Right lobe of liver (tissue), 6 donors: ENCODE data around the gene GNAT3. TPM values are rescaled to one million over a fixed set of nuclear protein-coding genes. Genes with fewer than 3 reads are reported as not detected.
A peak's percentile ranks its signal among the peaks of the same experiment; 100 is the strongest.

Experiments
- ATAC-seq, 4 donors: fragments of 200-7000 bp; cut with Tn5 transposase; one replicate each; pipeline ENCODE4 v1.9.1; 2020; ENCODE audit warnings: mild to moderate bottlenecking in 4 of 4, moderate library complexity in 4 of 4
- DNase-seq, 3 donors: peaks; one replicate each; pipeline ENCODE4 v3.0.0-alpha.2; 2020
- H3K27ac ChIP-seq, 3 donors: fragments of 200-600 bp; one replicate each; pipeline ENCODE4 v1.8.0; 2022
- H3K27me3 ChIP-seq, 2 donors: fragments of 200-600 bp; one replicate each; pipeline ENCODE4 v1.8.0; 2022
- H3K36me3 ChIP-seq, 4 donors: fragments of 200-600 bp; sonication (generic) in 1 of 4; one replicate each; pipeline versions ENCODE4 v1.5.1 to v1.8.0; 2017 to 2022; ENCODE audit warnings: control low read depth in 1 of 4
- H3K4me1 ChIP-seq, 4 donors: fragments of 200-600 bp; sonication (generic) in 1 of 4; one replicate each; pipeline versions ENCODE4 v1.5.1 to v1.8.0; 2017 to 2022; ENCODE audit warnings: control low read depth in 1 of 4
- H3K4me3 ChIP-seq, 3 donors: fragments of 200-600 bp; one replicate each; pipeline ENCODE4 v1.8.0; 2022
- H3K9me3 ChIP-seq, 4 donors: fragments of 200-600 bp; sonication (generic) in 1 of 4; one replicate each; pipeline versions ENCODE4 v1.5.1 to v1.8.0; 2017 to 2022; ENCODE audit warnings: control low read depth in 1 of 4
- CTCF ChIP-seq, 4 donors: fragments of 200-600 bp in 3 of 4; fragments of 450-650 bp in 1 of 4; IDR thresholded peaks; one replicate each; pipeline versions ENCODE4 v1.5.1 to v1.8.0; 2016 to 2022; ENCODE audit warnings: antibody characterized with exemption in 4 of 4, mild to moderate bottlenecking in 2 of 4
- POLR2A ChIP-seq: fragments of 450-650 bp; IDR thresholded peaks from one replicate; pipeline ENCODE4 v1.6.1; 2017; ENCODE audit warnings: antibody characterized with exemption, mild to moderate bottlenecking
- WGBS: methylation state at CpG from one replicate; pipeline ENCODE4 v1.1.6; 2018; ENCODE audit warnings: low coverage, low lambda C conversion rate; ENCODE audit not compliant: insufficient coverage; ENCODE audit errors: missing lambda C conversion rate; 5-methylcytosine and 5-hydroxymethylcytosine counted together
- intact Hi-C, 2 donors: fragments of 100-400 bp; cut with DNase I; formaldehyde crosslinking; loops; one replicate each; pipeline versions ENCODE4 v1.11.2 to v1.14.1; 2022
- total RNA-seq, 6 experiments: library from RNA; depleted of rRNA in 2 of 6; stranded (reverse); fragments of >200 nt in 2 of 6; fragmentation: NEBNext Ultra II Directional in 3 of 6; extraction: Animal tissue kit (Norgen Biotek cat#: 25700) in 3 of 6; gene quantifications; one replicate each; pipeline versions ENCODE4 v1.1.0 to v1.2.4, GENCODE V29; 2016 to 2023
- donor health status: DM: no; HTN: yes; CAD: no.
- donor health status: DM: no; HTN: no; CAD: no.
- donor health status: DM: no; HTN: no; CAD: no.
- donor health status: DM: no; HTN: yes; CAD: no.
- donor health status: DM: no; HTN: yes; CAD: no.

The GNAT3 gene
- total RNA-seq, 6 experiments from 2014 or later: not detected

- H3K27me3 ChIP-seq: no peaks in the 10 kb centered on the region
- H3K4me1 ChIP-seq: no peaks in the 10 kb centered on the region
- no peak for TF ChIP-seq CTCF (IDR thresholded peaks at IDR 0.05)
- no peaks in the 10 kb centered on the region for H3K36me3 ChIP-seq
- no peaks in the 10 kb centered on the region for H3K9me3 ChIP-seq
- ATAC-seq: peak; percentile 37 to 82 (median 50)
- intact Hi-C loops: no loop called here
- DNase-seq: peak in 1 of 3 donors; percentile 26
- 78% methylated on average over 1 of the region's 1 CpG for WGBS
- H3K4me3 ChIP-seq: no peak overlapping the region
- H3K27ac ChIP-seq: no peak overlapping the region
Measured at GRCh38 chr7:80499350-80499953, 12.4 kb downstream of the GNAT3 start.

GRCh38 chr7:80498481-80499349, 13.1 kb downstream of the GNAT3 start:
- DNase-seq (no peak), ATAC-seq (peak in 1 of 4 donors; percentile 18)
- no peaks in the 10 kb centered on the region for H3K4me1 ChIP-seq
- no peaks in the 10 kb centered on the region for H3K9me3 ChIP-seq
- H3K4me3 ChIP-seq: no peak overlapping the region
- no peak overlapping the region for H3K27ac ChIP-seq
- 72% methylated on average over 4 of the region's 4 CpGs for WGBS
- H3K36me3 ChIP-seq: no peaks in the 10 kb centered on the region
- H3K27me3 ChIP-seq: no peaks in the 10 kb centered on the region
- TF ChIP-seq CTCF (IDR thresholded peaks at IDR 0.05): no peak
- TF ChIP-seq POLR2A: no peak
- intact Hi-C loops: no loop called here

- no peaks in the 10 kb centered on the region for H3K36me3 ChIP-seq
- no peak overlapping the region for H3K27ac ChIP-seq
- TF ChIP-seq POLR2A (no peak), CTCF (IDR thresholded peaks at IDR 0.05) (no peak)
- ATAC-seq (no peak), DNase-seq (no peak)
- intact Hi-C loops: no loop called here
- WGBS: 77% methylated on average over 3 of the region's 3 CpGs
- no peaks in the 10 kb centered on the region for H3K4me1 ChIP-seq
- no peak overlapping the region for H3K4me3 ChIP-seq
- H3K27me3 ChIP-seq: no peaks in the 10 kb centered on the region
- no peaks in the 10 kb centered on the region for H3K9me3 ChIP-seq
Measured at GRCh38 chr7:80496586-80496985, 15.3 kb downstream of the GNAT3 start.

GRCh38 chr7:80493121-80493849, 18.6 kb downstream of the GNAT3 start:
- H3K27ac ChIP-seq: no peak overlapping the region
- no peaks in the 10 kb centered on the region for H3K27me3 ChIP-seq
- H3K36me3 ChIP-seq: no peaks in the 10 kb centered on the region
- 100% methylated on average over 1 of the region's 1 CpG for WGBS
- no peaks in the 10 kb centered on the region for H3K9me3 ChIP-seq
- TF ChIP-seq POLR2A: no peak
- TF ChIP-seq CTCF (IDR thresholded peaks at IDR 0.05): no peak
- intact Hi-C loops: no loop called here
- no peak for DNase-seq
- ATAC-seq: no peak
- no peak overlapping the region for H3K4me3 ChIP-seq
- H3K4me1 ChIP-seq: no peaks in the 10 kb centered on the region
